Measurements from ENCODE around the gene RADIL.

DNA sequence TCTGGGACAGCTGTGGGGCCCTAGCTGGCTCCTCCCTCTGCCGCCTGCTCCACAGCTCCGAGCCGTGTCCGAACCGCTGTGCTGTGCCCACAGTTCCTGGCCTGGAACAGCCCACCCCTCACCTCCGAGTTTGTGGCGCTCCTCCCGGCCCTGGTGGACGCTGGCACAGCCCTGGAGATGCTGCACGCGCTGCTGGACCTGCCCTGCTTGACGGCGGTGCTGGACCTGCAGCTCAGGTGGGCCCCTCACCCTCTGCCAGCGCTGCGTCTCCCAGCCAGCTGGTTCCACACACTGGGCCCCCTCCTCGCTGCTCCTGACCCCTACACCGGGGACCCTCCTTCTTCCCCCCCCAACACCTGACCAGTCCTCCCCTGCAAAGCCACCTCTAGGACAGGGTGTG, 96.0 kb downstream of the RADIL start:
- TF ChIP-seq, protein P1, sequence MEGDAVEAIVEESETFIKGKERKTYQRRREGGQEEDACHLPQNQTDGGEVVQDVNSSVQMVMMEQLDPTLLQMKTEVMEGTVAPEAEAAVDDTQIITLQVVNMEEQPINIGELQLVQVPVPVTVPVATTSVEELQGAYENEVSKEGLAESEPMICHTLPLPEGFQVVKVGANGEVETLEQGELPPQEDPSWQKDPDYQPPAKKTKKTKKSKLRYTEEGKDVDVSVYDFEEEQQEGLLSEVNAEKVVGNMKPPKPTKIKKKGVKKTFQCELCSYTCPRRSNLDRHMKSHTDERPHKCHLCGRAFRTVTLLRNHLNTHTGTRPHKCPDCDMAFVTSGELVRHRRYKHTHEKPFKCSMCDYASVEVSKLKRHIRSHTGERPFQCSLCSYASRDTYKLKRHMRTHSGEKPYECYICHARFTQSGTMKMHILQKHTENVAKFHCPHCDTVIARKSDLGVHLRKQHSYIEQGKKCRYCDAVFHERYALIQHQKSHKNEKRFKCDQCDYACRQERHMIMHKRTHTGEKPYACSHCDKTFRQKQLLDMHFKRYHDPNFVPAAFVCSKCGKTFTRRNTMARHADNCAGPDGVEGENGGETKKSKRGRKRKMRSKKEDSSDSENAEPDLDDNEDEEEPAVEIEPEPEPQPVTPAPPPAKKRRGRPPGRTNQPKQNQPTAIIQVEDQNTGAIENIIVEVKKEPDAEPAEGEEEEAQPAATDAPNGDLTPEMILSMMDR (IDR thresholded peaks at IDR 0.05; ENCODE audit: low read depth, low read length), result no peak
- TF ChIP-seq EZH2phosphoT487 (IDR thresholded peaks at IDR 0.05; ENCODE audit: low read depth), result no peak

All from OCI-LY3 (cell line).